NCI-H2171 treated with DMSO at 0.1 percent for 48 hours (cell line): Measurements from ENCODE around the gene SUPT3H.
"Not testable (repeated sequence)": the region's sequence is repeated elsewhere in the genome, so short reads cannot be mapped to it uniquely, and the experiment has no call there.

Source experiments
- DNase-seq: peaks from one replicate; lab custom pipeline; 2025; lab: John Stamatoyannopoulos, UW

Gene SUPT3H

DNA sequence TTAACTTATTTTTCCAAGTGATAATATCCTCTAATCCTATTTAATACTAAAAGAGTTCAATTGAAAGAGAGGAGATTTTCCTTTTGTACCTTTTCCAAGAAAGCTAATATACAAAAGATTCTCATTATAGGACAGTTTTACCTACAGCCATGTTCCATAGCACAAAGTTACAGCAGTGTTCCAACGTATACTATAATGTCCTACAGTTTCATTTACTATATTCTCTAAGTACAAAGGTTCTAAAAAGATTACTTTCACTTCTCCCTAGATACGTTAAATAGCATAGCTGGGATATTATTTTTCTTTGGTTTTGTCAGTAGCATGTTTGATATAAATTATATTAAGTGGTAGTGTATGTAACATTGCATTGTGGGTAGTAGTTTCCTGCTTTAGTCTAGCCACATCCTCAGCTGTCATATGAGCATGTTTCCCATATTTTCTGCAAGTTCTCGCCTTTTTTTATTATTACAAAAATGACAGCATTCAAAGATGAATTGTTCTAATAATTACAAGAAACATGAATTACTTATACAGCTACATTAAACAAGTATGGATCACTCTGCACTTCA lies 54.0 kb downstream of the SUPT3H start:
- no peak for DNase-seq

- no peak for DNase-seq
Measured at GRCh38 chr6:45320349-45320748, 57.4 kb downstream of the SUPT3H start.

DNA sequence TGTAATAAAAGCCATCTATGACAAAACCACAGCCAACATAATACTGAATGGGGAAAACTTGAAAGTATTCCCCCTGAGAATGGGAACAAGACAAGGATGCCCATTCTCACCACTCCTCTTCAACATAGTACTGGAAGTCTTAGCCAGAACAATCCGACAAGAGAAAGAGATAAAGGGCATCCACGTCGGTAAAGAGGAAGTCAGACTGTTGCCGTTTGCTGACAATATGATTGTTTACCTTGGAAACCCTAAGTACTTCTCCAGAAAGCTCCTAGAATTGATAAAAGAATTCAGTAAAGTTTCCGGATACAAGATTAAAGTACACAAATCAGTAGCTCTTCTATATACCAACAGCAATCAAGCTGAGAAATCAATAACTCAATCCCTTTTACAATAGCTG lies 63.6 kb downstream of the SUPT3H start:
- no peak for DNase-seq

GRCh38 chr6:45310118-45310788 lies 67.5 kb downstream of the SUPT3H start:
- no peak for DNase-seq

GRCh38 chr6:45305546-45305945 lies 72.2 kb downstream of the SUPT3H start:
- no peak for DNase-seq

DNA sequence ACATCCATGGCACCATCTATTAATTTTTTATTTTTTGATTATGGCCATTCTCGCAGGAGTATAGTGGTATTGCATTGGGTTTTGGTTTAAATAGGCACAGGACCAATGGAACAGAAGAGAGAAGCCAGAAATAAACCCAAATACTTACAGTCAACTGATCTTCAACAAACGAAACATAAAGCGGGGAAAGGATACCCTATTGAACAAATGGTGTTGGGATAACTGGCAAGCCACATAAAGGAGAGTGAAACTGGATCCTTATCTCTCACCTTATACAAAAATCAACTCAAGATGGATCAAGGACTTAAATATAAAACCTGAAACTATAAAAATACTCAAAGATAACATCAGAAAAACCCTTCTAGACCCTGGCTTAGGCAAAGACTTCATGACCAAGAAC lies 74.9 kb downstream of the SUPT3H start:
- DNase-seq = no peak

DNA sequence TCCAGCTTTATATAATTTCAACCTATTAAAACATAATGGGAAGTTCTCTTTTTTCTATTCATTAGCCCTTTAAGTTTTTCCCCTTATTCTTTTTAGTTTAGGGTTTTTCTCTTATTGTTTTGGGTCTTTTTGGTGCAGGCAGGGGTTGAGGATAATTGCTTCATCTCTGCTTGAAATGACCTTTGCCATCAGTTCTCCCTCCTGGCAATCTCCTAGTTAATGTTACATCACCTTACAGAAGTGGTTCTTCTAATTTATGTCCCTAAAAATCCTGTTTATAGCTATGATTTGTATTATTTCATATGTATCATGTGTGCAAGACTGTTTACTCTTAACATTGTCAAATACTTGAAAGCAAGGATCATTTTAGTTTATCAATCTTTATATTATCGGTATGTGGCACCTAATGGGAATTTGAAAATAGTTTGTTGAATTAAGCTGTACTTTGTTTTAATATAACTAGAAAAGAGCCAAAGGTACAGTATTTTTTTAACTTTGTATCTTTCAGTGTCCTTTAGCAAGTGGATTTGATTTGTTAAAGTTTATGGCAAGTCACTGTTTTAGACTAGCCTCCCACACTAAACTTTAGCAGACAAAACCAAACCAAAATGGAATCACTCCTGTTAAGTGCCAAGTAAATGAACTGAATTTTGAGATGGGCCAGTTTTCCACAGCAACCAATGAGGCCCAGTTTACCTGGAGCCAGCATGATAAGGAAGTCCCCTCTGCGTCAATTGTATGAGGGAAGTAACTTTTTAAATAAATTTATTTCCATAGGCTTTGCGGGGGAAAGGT lies 76.2 kb downstream of the SUPT3H start:
- DNase-seq = no peak

DNA sequence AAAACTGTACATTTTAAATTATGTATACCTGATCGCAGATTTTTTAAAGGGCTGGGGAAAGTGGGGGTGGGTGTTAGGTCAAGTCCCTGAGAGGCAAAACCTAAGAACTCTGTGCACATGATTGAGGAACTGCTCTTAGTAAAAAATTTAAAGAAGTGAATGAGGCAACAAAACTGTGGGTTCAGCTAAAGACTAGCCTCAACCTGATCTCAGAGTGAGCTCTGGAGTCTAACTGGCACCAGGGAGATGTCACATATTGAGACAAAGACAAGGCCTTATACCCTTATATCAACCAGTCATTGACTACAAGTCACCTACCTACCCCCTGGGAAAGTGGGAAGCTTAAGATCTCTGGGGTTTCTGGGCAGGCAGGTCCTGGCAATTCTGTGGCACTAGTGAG lies 77.0 kb downstream of the SUPT3H start:
- no peak for DNase-seq

DNA sequence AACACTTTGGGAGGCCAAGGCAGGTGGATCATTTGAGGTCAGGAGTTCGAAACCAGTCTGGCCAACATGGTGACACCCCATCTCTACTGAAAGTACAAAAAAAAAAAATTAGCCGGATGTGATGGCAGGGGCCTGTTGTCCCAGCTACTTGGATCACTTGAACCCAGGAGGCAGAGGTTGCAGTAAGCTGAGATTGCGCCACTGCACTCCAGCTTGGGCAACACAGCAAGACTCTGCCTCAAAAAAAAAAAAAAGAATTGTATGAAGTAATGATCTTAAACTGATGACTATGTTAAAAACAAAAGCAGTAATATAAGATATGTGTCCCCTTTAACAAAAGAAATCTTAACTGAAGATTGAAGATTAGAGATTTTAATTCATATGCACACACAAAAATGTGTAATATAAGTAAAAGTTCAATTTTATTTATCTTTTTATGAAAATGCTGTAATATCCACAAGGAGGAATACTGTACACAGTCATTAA lies 78.6 kb downstream of the SUPT3H start:
- DNase-seq = no peak

DNA sequence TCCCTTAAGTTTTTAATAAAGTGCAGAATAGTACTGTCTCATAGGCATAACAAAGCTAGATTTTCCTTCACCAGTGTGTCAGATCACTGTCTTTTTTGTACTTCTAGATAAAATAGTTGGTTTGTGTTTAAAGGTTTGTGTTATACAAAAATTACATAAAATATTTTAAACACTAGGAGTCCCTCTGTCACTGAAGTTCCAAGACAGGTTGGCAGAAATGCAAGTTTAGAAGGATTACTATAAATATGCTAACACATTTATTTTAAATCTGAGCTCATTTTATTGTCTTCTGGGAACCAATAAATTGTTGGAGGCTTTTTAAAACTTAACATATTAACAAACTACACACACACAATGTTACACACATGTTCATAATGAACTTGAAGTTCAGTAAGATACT lies 80.4 kb downstream of the SUPT3H start:
- no peak for DNase-seq

DNA sequence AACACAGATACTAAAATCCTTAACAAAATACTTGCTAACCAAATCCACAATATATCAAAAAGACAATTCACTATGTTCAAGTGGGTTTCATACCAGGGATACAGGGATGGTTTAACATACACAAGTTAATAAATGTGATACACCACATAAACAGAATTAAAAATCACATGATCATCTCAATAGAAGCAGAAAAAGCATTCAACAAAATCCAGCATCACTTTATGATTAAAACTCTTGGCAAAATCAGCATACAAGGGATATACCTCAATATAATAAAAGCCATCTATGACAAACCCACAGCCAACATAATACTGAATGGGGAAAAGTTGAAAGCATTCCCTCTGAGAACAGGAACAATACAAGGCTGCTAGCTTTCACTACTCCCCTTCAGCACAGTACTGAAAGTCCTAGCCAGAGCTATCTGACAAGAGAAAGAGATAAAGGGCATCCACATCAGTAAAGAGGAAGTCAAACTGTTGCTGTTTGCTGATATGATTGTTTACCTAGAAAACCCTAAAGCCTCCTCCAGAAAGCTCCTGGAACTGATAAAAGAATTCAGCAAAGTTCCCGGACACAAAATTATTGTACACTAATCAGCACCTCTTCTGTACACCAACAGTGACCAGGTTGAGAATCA lies 83.6 kb downstream of the SUPT3H start:
- not testable (repeated sequence) for DNase-seq

DNA sequence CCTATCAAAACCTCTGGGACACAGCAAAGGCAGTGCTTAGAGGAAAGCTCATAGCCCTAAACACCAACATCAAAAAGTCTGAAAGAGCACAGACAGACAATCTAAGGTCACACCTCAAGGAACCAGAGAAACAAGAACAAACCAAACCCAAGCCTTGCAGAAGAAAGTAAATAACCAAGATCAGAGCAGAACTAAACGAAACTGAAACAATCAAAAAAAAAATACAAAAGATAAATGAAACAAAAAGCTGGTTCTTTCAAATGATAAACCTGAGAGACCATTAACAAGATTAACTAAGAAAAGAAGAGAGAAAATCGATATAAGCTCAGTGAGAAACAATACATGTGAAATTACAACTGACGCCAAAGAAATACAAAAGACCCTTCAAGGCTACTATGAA lies 84.4 kb downstream of the SUPT3H start:
- DNase-seq = no peak

GRCh38 chr6:45289751-45290514 lies 87.8 kb downstream of the SUPT3H start:
- no peak for DNase-seq

DNA sequence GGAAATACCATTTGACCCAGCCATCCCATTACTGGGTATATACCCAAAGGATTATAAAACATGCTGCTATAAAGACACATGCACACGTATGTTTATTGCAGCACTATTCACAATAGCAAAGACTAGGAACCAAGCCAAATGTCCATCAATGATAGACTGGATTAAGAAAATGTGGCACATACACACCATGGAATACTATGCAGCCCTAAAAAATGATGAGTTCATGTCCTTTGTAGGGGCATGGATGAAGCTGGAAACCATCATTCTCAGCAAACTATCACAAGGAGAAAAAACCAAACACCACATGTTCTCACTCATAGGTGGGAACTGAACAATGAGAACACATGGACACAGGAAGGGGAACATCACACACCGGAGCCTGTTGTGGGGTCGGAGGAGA lies 91.0 kb downstream of the SUPT3H start:
- not testable (repeated sequence) for DNase-seq

GRCh38 chr6:45278367-45278766 lies 99.4 kb downstream of the SUPT3H start:
- DNase-seq = no peak

DNA sequence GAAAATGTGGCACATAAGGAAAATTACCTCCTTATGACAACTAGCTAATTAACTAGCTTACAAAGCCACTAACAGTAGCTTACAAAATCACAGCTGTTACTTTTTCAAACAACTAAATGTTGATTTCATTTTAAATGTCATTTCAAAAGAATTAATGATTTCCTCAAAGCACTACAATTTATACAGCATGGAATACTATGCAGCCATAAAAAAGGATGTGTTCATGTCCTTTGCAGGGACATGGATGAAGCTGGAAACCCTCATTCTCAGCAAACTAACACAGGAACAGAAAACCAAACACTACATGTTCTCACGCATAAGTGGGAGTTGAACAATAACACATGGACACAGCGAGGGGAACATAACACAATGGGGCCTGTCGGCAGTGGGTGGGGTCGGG lies 100.0 kb downstream of the SUPT3H start:
- DNase-seq = not testable (repeated sequence)

DNA sequence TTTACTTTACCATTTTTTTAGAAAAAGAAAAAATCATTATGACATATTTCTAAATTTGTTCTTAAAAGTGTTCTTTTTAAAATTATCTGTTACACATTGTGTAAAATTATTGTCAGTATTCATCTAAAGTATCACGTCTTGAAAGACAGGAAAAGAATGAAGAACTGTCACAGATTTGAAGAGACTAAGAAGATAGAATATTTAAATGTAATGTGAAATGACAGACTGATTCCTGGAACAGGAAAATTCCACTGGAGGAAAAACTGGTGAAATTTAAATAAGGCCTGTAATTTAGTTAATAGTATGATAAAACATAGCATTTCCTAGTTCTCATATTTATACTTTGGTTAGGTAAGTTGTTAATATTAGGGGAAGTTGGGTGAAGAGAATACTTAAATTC lies 102.4 kb downstream of the SUPT3H start:
- no peak for DNase-seq

DNA sequence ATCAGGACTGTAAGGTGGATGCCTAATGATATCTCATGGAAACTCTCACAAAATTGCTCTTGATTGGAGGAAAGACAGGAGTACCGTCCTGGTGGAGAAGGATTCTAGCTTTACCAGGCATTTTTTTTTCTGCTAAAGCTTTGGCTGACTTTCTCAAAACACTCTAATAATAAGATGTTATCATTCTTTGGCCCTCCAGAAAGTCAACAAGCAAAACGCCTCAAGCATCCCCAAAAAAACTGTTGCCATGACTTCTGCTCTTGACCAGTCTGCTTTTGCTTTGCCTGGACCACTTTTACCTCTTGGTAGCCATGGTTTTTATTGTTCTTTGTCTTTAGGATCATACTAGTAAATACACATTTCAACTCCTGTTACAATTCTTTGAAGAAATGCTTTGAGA lies 105.1 kb downstream of the SUPT3H start:
- no peak for DNase-seq

GRCh38 chr6:45265246-45265645 lies 112.5 kb downstream of the SUPT3H start:
- DNase-seq = no peak

GRCh38 chr6:45260696-45261095 lies 117.0 kb downstream of the SUPT3H start:
- DNase-seq = no peak

GRCh38 chr6:45256697-45257695 lies 120.7 kb downstream of the SUPT3H start:
- no peak for DNase-seq
